Diencephalon (tissue), 1 donor: ENCODE results near the gene ANAPC4. TPM values are rescaled to one million over a fixed set of nuclear protein-coding genes. Genes with fewer than 3 reads are reported as not detected.

Source experiments
- total RNA-seq: library from RNA; depleted of rRNA; stranded (reverse); fragments of >200 nt; gene quantifications from one replicate; pipeline ENCODE4 v1.2.3, GENCODE V29; 2014

The ANAPC4 gene, protein sequence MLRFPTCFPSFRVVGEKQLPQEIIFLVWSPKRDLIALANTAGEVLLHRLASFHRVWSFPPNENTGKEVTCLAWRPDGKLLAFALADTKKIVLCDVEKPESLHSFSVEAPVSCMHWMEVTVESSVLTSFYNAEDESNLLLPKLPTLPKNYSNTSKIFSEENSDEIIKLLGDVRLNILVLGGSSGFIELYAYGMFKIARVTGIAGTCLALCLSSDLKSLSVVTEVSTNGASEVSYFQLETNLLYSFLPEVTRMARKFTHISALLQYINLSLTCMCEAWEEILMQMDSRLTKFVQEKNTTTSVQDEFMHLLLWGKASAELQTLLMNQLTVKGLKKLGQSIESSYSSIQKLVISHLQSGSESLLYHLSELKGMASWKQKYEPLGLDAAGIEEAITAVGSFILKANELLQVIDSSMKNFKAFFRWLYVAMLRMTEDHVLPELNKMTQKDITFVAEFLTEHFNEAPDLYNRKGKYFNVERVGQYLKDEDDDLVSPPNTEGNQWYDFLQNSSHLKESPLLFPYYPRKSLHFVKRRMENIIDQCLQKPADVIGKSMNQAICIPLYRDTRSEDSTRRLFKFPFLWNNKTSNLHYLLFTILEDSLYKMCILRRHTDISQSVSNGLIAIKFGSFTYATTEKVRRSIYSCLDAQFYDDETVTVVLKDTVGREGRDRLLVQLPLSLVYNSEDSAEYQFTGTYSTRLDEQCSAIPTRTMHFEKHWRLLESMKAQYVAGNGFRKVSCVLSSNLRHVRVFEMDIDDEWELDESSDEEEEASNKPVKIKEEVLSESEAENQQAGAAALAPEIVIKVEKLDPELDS
- 39.2 TPM for total RNA-seq

GRCh38 chr4:25376754-25377571, at the start of gene ANAPC4:
TSS of gene ANAPC4 (plus strand) at chr4:25377263. CDS start at chr4:25377428, 165 bp downstream.

Other genes starting within 250 kb of the ANAPC4 start
- 14.5 TPM for gene SEPSECS, start 216.8 kb upstream of the ANAPC4 start, total RNA-seq
- 7.8 TPM for gene PI4K2B, start 143.2 kb upstream of the ANAPC4 start, total RNA-seq
- 16.6 TPM for gene ZCCHC4, start 64.5 kb upstream of the ANAPC4 start, total RNA-seq